Activated CD4-positive, CD25-positive, alpha-beta regulatory T cell treated with anti-CD3 and anti-CD28 coated beads, Interleukin-2, amount 50 U/mL, for 16 hours (primary cell): Measurements from ENCODE around the gene TSR2.
A peak's percentile ranks its signal among the peaks of the same experiment; 100 is the strongest.

Source experiments
- DNase-seq: peaks from one replicate; pipeline ENCODE4 v3.0.0-alpha.2; 2020; ENCODE audit warnings: low read depth, low spot score

TSR2 gene

DNA sequence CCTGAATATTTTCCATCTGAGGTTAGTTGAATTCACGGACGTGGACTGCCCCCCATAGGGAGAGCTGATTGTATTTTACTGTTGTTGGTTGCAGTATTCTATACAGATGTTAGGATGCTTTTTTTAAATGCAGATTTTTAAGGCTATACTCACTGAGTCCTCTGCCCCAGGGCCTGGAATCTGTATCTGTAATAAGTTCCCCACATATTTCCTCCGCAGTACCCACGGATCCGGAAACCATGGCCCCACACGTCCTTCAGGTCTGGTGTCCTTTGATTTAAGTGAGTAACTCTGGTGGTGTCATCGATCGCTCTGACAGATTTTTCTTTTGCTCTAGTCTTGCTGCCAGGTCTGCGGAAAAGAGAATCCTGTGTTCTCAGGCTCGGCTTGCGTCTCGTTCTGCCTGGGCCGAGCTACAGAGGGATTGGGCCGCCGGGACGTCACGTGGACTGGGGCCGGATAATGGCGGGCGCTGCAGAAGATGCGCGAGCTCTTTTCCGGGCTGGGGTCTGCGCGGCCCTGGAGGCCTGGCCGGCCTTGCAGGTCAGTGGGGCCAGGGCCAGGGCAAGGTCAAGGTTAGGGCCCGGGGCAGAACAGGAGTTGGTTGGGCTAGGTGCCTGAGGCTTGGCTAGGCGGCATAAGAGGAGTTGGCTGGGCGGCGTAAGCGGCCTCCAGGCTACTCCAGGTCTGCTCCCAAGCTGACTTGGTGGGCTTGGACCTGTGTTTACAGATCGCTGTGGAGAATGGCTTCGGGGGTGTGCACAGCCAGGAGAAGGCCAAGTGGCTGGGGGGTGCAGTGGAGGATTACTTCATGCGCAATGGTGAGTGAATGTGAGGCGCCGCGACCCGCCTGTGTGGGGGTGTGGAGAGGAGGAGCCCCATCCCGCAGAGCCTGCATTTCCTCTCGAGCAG, at the start of gene TSR2:
TSS of gene TSR2 (plus strand) at position 445 of the 912 bp plus-strand sequence. CDS start at position 463, 18 bp downstream.
- peak; percentile 63 for DNase-seq

DNA sequence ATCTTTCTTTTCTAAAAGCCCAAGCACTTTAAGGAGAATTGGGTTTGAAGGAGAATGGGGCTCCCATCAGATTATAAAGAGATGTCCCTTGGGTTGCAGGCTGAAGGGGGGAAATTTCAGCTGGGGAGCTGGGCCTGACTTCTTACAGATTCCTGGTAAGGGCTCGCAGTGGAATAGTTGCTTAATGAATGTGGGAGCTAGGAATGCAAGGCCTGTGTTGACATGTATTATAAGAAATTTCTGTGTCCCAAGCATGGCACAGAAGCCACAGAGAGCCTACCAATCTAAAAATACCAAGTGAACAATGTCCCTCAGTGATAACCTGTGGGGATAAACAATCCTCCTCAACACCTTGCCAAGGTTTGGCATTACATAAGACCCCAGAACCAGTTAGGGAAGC, 43.1 kb upstream of the TSR2 start:
- no peak for DNase-seq

DNA sequence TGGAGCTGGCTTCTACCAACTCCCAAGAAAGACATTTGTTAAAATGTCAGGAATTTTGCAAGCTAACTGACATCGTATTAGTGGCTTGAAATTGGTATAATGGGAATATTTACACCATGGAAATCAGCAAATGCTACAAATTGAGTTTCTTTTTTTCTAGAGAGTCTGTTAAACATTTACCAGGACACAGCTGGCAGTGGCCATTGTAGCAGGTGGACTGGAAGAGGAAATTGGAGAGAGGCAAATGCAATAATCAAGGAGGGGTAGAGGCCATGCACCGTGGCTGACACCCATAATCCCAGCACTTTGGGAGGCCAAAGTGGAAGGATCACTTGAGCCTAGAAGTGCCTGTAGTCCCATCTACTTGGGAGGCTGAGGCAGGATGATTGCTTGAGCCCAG, 32.9 kb upstream of the TSR2 start:
- no peak for DNase-seq

GRCh38 chrX:54411732-54412131, 28.5 kb upstream of the TSR2 start:
- DNase-seq, result no peak

DNA sequence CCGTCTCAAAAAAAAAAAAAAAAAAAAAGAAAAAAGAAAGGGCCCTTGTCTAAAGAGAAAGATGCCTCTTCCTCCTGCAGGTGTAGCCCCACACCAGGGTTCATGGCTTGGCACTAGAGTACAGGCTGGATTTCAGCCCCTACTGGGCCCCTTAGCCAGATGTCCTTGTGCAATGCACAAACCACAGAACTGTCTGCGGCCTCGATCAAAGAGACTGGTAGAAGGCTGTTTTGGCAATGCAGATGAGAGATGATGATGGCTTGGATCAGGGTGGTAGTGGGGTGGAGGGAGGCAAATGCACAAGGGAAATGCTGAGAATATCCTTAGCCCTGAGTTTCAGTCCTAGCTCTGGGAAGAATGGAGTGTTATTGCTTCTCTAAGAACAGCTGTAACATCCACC, 26.5 kb upstream of the TSR2 start:
- DNase-seq, result no peak

- DNase-seq, result no peak
Observed at GRCh38 chrX:54415534-54416350, 24.5 kb upstream of the TSR2 start.

GRCh38 chrX:54416965-54417364, 23.2 kb upstream of the TSR2 start:
- no peak for DNase-seq

- DNase-seq, result no peak
Observed at GRCh38 chrX:54419559-54420302, 20.5 kb upstream of the TSR2 start.

GRCh38 chrX:54422168-54422567, 18.0 kb upstream of the TSR2 start:
- no peak for DNase-seq

DNA sequence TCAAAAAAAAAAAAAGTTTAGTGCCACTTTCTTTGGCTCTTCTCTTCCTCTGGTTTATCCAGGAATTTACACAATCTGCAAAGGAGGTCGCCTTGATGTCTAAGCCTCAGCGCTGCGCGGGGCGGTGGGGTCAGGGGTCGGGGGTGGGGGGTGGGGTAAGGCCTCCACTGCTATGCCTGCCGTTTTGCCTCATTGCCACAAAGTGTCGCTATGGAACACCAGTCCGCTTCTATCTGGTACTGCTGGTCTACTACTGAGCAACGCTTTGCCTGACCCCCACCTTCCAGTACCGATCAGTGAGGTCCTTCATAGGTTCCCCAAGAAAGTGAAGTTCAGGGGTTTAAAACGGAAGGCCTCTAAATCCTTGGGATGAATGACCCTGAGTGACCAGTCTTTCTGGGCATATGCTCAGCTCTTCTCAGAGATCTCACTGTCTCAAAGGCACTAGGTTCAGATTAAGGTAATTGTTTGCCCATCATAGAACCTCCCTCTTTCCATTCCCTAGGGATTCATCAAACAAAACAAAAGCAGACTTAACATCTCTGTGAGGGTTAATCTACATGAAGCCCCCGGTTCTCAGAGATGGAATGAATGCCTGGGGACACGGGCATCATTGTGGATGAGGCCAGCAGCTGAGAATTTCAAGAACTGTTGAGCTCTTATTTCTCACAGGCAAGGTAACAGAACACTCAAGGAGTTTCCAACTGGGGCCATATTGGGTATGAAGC, 16.9 kb upstream of the TSR2 start:
- DNase-seq, result no peak

DNA sequence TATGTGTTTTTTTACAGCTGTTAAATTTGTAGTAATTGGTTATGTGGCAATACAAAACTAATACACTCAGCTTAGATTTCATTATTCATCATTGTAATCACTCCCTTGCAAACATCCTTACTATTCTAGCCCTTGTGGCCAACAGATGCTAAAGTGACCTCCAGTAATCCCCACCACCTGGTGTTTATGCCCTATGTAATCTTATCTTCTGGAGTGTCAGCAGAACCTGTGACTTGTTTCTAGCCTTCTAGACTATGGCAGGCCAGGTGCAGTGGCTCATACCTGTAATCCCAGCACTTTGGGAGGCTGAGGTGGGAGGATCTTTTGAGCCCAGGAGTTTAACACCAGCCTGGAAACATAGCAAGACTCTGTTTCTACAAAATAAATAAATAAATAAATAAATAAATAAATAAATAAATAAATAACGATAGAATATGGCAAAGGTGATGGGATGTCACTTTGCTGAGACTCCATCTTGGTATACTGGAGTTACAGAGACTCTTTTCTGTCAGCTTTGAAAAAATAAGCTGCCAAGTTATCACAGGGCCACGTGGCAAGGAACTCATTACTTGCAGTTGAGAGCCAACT, 12.3 kb upstream of the TSR2 start:
- no peak for DNase-seq

- DNase-seq, result no peak
Observed at GRCh38 chrX:54430519-54430918, 9.7 kb upstream of the TSR2 start.

DNA sequence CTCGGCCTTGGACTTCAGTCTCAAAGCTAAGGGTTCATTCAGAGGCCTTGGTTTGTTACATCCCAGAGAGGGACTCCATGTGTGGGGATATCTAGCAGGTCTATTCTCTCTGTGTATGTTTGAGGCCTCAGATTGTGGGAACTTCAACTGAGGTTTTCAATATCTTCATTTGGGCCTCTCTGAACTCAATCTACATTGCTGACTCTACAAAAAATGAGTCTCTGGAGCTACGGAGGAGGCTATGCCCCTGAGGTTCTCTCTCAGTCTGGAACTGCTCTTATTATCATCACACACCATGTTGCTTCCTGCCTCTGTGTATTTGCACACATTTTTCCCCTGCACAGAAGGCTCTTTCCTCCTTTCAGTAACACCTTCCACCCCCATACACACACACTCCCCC, 5.1 kb upstream of the TSR2 start:
- DNase-seq, result no peak

DNA sequence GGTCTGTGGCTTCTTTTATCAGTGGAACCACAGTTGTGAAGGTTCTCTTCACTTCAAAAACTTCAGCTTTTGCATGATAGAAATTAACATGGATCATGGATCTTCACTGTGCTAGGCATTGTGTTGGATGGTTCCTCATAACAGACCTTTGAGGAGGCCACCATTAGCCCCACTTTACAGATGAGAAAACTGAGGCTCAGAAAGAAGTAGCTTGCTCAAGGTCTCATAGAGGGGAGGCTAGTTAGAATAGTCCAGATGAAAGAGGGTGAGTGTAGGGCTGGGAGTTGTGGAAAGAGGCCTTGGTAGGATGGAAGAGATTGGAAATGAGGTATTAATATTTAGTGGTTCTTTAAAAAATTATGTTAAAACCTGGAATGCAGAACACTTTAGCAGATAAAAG, 2.6 kb downstream of the TSR2 start:
- no peak for DNase-seq

GRCh38 chrX:54444752-54445151, 4.5 kb downstream of the TSR2 start:
- no peak for DNase-seq

DNA sequence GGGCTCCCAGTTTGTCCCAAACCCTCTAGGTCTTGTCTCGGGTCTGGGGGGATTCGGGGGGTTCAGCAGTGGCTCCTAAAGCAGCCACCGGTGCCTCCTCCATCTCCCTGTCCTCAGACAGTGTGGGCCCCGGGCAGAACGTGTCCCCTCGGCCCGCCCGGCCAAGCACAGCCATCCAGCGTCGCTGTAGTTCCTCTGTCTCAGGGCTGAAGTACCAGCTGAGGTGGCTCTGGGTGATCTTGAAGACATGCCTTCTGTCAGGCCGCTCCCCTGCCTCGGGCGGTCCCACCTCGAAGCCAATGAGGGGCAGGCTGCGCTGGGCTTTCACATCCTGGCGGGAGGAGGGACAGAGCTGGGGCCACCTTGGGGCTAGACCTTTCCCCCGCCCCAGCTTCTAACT, 5.9 kb downstream of the TSR2 start:
- DNase-seq, result no peak

- no peak for DNase-seq
Observed at GRCh38 chrX:54447461-54447860, 7.3 kb downstream of the TSR2 start.

DNA sequence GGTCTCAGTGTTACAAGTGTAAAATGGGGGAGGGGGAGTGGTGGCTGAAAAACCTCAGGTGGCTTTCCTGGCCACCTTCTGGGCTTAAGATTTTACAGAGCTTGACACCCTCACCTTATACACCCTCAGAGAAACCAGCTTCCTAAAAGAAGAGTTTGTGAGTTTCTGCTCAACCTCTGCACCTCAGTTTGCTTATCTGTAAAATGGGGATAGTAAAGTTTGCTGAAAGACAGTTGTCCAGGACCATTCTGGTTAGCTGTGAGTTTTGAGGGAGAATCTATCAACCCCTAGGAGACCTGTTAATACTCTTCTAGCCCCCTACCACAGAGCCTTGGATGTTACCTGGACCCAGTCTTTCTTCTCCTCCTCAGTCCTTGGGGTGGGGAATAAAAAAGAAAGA, 9.7 kb downstream of the TSR2 start:
- no peak for DNase-seq

DNA sequence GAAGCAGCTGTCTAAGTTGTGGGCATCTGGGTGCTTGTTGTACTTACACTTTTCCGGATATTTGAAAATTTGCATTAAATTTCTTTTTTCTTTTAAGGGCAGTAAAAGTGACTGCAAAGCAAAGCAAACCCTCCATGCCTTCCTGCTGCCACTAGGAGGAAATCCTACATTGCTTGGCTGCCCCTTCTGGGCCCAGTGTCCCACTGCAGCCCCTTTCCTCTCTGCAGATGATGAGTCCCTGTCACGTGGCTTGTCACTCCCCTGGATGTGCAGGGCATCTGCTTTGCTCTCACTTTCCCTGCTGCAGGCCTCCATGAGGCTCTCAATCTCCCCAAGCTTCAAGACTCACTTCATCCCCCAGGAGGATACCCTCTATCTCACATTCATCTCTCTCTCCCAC, 12.7 kb downstream of the TSR2 start:
- no peak for DNase-seq

DNA sequence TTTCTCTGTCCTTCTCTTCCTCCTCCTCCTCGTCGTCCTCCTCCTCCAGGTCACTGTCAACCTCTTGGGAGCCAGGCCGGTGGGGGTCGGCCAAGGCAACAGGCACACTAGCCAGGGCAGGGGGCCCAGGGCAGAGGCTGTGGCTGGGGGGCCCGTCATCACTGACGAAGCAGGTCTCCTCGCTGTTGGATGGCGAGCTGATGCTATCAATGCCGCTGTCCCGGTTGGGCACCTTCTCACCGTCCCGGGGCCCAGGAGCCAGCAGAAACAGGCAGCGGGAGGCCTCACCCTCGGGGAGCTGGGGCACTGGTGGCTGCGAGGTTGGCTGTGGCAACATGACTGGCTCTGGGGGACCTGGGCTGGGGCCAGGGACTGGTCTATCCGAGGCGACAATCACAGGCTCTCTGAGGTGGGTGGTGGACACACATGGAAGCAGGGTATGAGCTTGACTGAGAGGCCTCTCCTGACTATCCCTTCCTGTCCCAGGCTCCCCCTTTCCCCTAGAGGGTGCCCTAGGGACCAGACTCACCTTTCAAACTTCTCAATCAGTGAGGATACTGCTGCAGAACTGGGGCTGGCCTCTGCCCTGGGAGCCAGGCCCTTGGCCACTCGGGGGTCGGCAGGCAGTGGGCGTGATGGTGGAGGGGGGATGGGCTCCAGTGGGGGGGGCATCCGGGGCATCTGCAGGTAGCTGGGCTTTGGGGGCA, 30.0 kb downstream of the TSR2 start:
- DNase-seq, result no peak
